ENCODE results near the gene RASGRP1. TPM values are rescaled to one million over a fixed set of nuclear protein-coding genes. Genes with fewer than 3 reads are reported as not detected.

Gene RASGRP1
- total RNA-seq, 1 experiment from 2014 or later = 1.9 TPM

- Histone ChIP-seq H3K36me3 (no peaks in the 10 kb centered on the region), H3K9me3 (replicated peaks) (no peaks in the 10 kb centered on the region), H3K27ac (no peak overlapping the region), H3K27me3 (no peaks in the 10 kb centered on the region), H3K4me1 (peaks cover 14% of the 10 kb centered on the region), H3K4me3 (no peak overlapping the region)
- no peak for DNase-seq
Observed at GRCh38 chr15:38535491-38536200, 29.0 kb downstream of the RASGRP1 start.

- no peak for DNase-seq
- Histone ChIP-seq H3K36me3 (no peaks in the 10 kb centered on the region), H3K9me3 (replicated peaks) (no peaks in the 10 kb centered on the region), H3K4me3 (no peak overlapping the region), H3K27me3 (no peaks in the 10 kb centered on the region), H3K4me1 (peaks cover 14% of the 10 kb centered on the region), H3K27ac (no peak overlapping the region)
Observed at GRCh38 chr15:38534691-38535090, 29.9 kb downstream of the RASGRP1 start.

GRCh38 chr15:38533926-38534325 lies 30.7 kb downstream of the RASGRP1 start:
- no peaks in the 10 kb centered on the region for H3K36me3 ChIP-seq
- 0 out of 2 replicates have a peak, but pooled peaks cover 2% of the 10 kb centered on the region for H3K27me3 ChIP-seq
- no peak overlapping the region for H3K27ac ChIP-seq
- H3K9me3 ChIP-seq (replicated peaks) = no peaks in the 10 kb centered on the region
- H3K4me3 ChIP-seq = no peak overlapping the region
- peaks cover 14% of the 10 kb centered on the region for H3K4me1 ChIP-seq
- no peak for DNase-seq

- Histone ChIP-seq H3K27me3 (0 out of 2 replicates have a peak, but pooled peaks cover 3% of the 10 kb centered on the region), H3K4me1 (peaks cover 14% of the 10 kb centered on the region), H3K36me3 (no peaks in the 10 kb centered on the region), H3K9me3 (replicated peaks) (no peaks in the 10 kb centered on the region), H3K4me3 (no peak overlapping the region), H3K27ac (no peak overlapping the region)
- DNase-seq = no peak
Observed at GRCh38 chr15:38533416-38533915, 31.1 kb downstream of the RASGRP1 start.

- H3K4me1 ChIP-seq = peaks cover 14% of the 10 kb centered on the region
- 0 out of 2 replicates have a peak, but pooled peaks cover 3% of the 10 kb centered on the region for H3K27me3 ChIP-seq
- H3K4me3 ChIP-seq = no peak overlapping the region
- H3K36me3 ChIP-seq = no peaks in the 10 kb centered on the region
- DNase-seq = no peak
- no peaks in the 10 kb centered on the region for H3K9me3 ChIP-seq (replicated peaks)
- no peak overlapping the region for H3K27ac ChIP-seq
Observed at GRCh38 chr15:38532728-38533127, 31.9 kb downstream of the RASGRP1 start.

GRCh38 chr15:38531509-38531908 lies 33.1 kb downstream of the RASGRP1 start:
- Histone ChIP-seq H3K27ac (no peak overlapping the region), H3K27me3 (0 out of 2 replicates have a peak, but pooled peaks cover 3% of the 10 kb centered on the region), H3K4me3 (peak overlapping the region; percentile 30), H3K4me1 (peaks cover 10% of the 10 kb centered on the region), H3K36me3 (no peaks in the 10 kb centered on the region), H3K9me3 (replicated peaks) (no peaks in the 10 kb centered on the region)
- DNase-seq = peak; percentile 49 to 69

GRCh38 chr15:38530113-38530512 lies 34.5 kb downstream of the RASGRP1 start:
- H3K36me3 ChIP-seq = no peaks in the 10 kb centered on the region
- H3K4me3 ChIP-seq = no peak overlapping the region
- no peaks in the 10 kb centered on the region for H3K9me3 ChIP-seq (replicated peaks)
- peaks cover 10% of the 10 kb centered on the region for H3K4me1 ChIP-seq
- H3K27me3 ChIP-seq = 0 out of 2 replicates have a peak, but pooled peaks cover 3% of the 10 kb centered on the region
- H3K27ac ChIP-seq = no peak overlapping the region
- no peak for DNase-seq

GRCh38 chr15:38528294-38528693 lies 36.3 kb downstream of the RASGRP1 start:
- Histone ChIP-seq H3K4me3 (no peak overlapping the region), H3K27me3 (0 out of 2 replicates have a peak, but pooled peaks cover 3% of the 10 kb centered on the region), H3K4me1 (peaks cover 8% of the 10 kb centered on the region), H3K36me3 (no peaks in the 10 kb centered on the region), H3K9me3 (replicated peaks) (no peaks in the 10 kb centered on the region), H3K27ac (no peak overlapping the region)
- DNase-seq = no peak

- H3K27me3 ChIP-seq = 0 out of 2 replicates have a peak, but pooled peaks cover 3% of the 10 kb centered on the region
- no peaks in the 10 kb centered on the region for H3K36me3 ChIP-seq
- no peak overlapping the region for H3K4me3 ChIP-seq
- H3K9me3 ChIP-seq (replicated peaks) = no peaks in the 10 kb centered on the region
- no peak for DNase-seq
- no peaks in the 10 kb centered on the region for H3K4me1 ChIP-seq
- no peak overlapping the region for H3K27ac ChIP-seq
Observed at GRCh38 chr15:38526158-38526557, 38.5 kb downstream of the RASGRP1 start.

GRCh38 chr15:38525489-38525888 lies 39.1 kb downstream of the RASGRP1 start:
- H3K9me3 ChIP-seq (replicated peaks) = no peaks in the 10 kb centered on the region
- no peak for DNase-seq
- H3K4me3 ChIP-seq = no peak overlapping the region
- 0 out of 2 replicates have a peak, but pooled peaks cover 3% of the 10 kb centered on the region for H3K27me3 ChIP-seq
- no peak overlapping the region for H3K27ac ChIP-seq
- no peaks in the 10 kb centered on the region for H3K36me3 ChIP-seq
- no peaks in the 10 kb centered on the region for H3K4me1 ChIP-seq

- H3K9me3 ChIP-seq (replicated peaks) = no peaks in the 10 kb centered on the region
- H3K27ac ChIP-seq = no peak overlapping the region
- no peaks in the 10 kb centered on the region for H3K4me1 ChIP-seq
- no peak for DNase-seq
- 0 out of 2 replicates have a peak, but pooled peaks cover 3% of the 10 kb centered on the region for H3K27me3 ChIP-seq
- no peaks in the 10 kb centered on the region for H3K36me3 ChIP-seq
- no peak overlapping the region for H3K4me3 ChIP-seq
Observed at GRCh38 chr15:38524156-38524555, 40.5 kb downstream of the RASGRP1 start.

GRCh38 chr15:38522922-38523321 lies 41.7 kb downstream of the RASGRP1 start:
- Histone ChIP-seq H3K36me3 (no peaks in the 10 kb centered on the region), H3K27me3 (no peaks in the 10 kb centered on the region), H3K4me3 (no peak overlapping the region), H3K4me1 (no peaks in the 10 kb centered on the region), H3K27ac (no peak overlapping the region), H3K9me3 (replicated peaks) (no peaks in the 10 kb centered on the region)
- DNase-seq = no peak

- H3K9me3 ChIP-seq (replicated peaks) = no peaks in the 10 kb centered on the region
- no peak overlapping the region for H3K27ac ChIP-seq
- no peaks in the 10 kb centered on the region for H3K4me1 ChIP-seq
- no peak overlapping the region for H3K4me3 ChIP-seq
- no peak for DNase-seq
- H3K27me3 ChIP-seq = no peaks in the 10 kb centered on the region
- no peaks in the 10 kb centered on the region for H3K36me3 ChIP-seq
Observed at GRCh38 chr15:38521316-38521715, 43.3 kb downstream of the RASGRP1 start.

GRCh38 chr15:38520035-38520434 lies 44.6 kb downstream of the RASGRP1 start:
- no peaks in the 10 kb centered on the region for H3K9me3 ChIP-seq (replicated peaks)
- DNase-seq = no peak
- H3K4me3 ChIP-seq = no peak overlapping the region
- H3K27ac ChIP-seq = no peak overlapping the region
- H3K27me3 ChIP-seq = no peaks in the 10 kb centered on the region
- no peaks in the 10 kb centered on the region for H3K36me3 ChIP-seq
- H3K4me1 ChIP-seq = peaks cover under 1% of the 10 kb centered on the region; the same call in 1 of the 2 replicates

- Histone ChIP-seq H3K27ac (no peak overlapping the region), H3K36me3 (no peaks in the 10 kb centered on the region), H3K4me1 (peaks cover 8% of the 10 kb centered on the region; the same call in 1 of the 2 replicates), H3K4me3 (no peak overlapping the region), H3K9me3 (replicated peaks) (no peaks in the 10 kb centered on the region), H3K27me3 (no peaks in the 10 kb centered on the region)
- no peak for DNase-seq
Observed at GRCh38 chr15:38518084-38518483, 46.5 kb downstream of the RASGRP1 start.
